Cardiac muscle cell (in vitro differentiated cells and primary cell): ENCODE measurements around the gene ADGRG3. TPM values are rescaled to one million over a fixed set of nuclear protein-coding genes. Genes with fewer than 3 reads are reported as not detected.
"Not testable (repeated sequence)": the region's sequence is repeated elsewhere in the genome, so short reads cannot be mapped to it uniquely, and the experiment has no call there.

Experiments
- DNase-seq, 2 donors: peaks; one replicate each; pipeline versions ENCODE4 v3.0.0 to v3.0.0-alpha.2; 2010 to 2017; ENCODE audit warnings: low read depth in 1 of 2, low spot score in 1 of 2
- H3K27ac ChIP-seq: fragments of 200-600 bp; sonication (generic); 2 replicates; pipeline ENCODE4 v1.5.1; 2016
- H3K27me3 ChIP-seq: fragments of 200-600 bp; sonication (generic); 2 replicates; pipeline ENCODE4 v1.6.0; 2016; ENCODE audit warnings: control low read depth
- H3K36me3 ChIP-seq: fragments of 200-600 bp; sonication (generic); 2 replicates; pipeline ENCODE4 v1.5.1; 2016; ENCODE audit warnings: control low read depth
- H3K4me1 ChIP-seq: fragments of 200-600 bp; sonication (generic); 2 replicates; pipeline ENCODE4 v1.8.1; 2017; ENCODE audit warnings: low read depth, mild to moderate bottlenecking, mixed run types
- H3K4me3 ChIP-seq: fragments of 200-600 bp; sonication (generic); 2 replicates; pipeline ENCODE4 v1.5.1; 2016; ENCODE audit warnings: mild to moderate bottlenecking
- H3K9me3 ChIP-seq: fragments of 200-600 bp; sonication (generic); 2 replicates; pipeline ENCODE4 v1.5.1; 2017; ENCODE audit warnings: low read depth, mild to moderate bottlenecking, control low read depth
- polyA plus RNA-seq: library from polyadenylated mRNA; unstranded; fragments of >200 nt; fragmentation: Nextera tagmentation; extraction: Ambion mirVana; gene quantifications from 2 replicates; pipeline ENCODE4 v1.2.1, GENCODE V29; 2016
- total RNA-seq: library from RNA; depleted of rRNA; stranded (reverse); fragments of >200 nt; gene quantifications from 2 replicates; pipeline ENCODE4 v1.2.3, GENCODE V29; 2016
- TF ChIP-seq, protein P1 (sequence below): IDR thresholded peaks from 2 replicates; pipeline ENCODE4 v1.5.1; 2012; ENCODE audit warnings: low read depth, mild to moderate bottlenecking, low read length

Gene ADGRG3
- total and polyA plus RNA-seq, 2 experiments from 2014 or later: not detected

DNA sequence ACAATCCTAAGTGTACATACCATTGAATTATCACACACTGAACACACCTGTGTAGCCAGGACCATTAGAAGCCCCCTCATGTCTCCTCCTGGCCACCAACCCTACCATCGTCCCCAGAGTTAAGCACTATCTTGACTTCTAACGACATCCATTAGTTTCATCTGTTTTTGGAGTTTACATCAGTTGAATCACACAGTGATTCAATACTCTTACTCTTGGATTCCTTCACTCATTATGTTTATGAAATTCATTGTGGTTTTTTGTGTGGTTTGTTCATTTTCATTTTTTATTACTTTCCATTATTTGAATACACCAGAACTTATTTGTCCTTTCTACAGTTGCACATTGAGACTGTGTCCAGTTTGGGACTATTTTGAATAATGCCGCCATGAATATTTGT lies 40.1 kb downstream of the ADGRG3 start:
- TF ChIP-seq, protein P1, sequence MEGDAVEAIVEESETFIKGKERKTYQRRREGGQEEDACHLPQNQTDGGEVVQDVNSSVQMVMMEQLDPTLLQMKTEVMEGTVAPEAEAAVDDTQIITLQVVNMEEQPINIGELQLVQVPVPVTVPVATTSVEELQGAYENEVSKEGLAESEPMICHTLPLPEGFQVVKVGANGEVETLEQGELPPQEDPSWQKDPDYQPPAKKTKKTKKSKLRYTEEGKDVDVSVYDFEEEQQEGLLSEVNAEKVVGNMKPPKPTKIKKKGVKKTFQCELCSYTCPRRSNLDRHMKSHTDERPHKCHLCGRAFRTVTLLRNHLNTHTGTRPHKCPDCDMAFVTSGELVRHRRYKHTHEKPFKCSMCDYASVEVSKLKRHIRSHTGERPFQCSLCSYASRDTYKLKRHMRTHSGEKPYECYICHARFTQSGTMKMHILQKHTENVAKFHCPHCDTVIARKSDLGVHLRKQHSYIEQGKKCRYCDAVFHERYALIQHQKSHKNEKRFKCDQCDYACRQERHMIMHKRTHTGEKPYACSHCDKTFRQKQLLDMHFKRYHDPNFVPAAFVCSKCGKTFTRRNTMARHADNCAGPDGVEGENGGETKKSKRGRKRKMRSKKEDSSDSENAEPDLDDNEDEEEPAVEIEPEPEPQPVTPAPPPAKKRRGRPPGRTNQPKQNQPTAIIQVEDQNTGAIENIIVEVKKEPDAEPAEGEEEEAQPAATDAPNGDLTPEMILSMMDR: no peak
- Histone ChIP-seq H3K9me3 (no peaks in the 10 kb centered on the region), H3K36me3 (no peaks in the 10 kb centered on the region), H3K4me1 (no peaks in the 10 kb centered on the region), H3K4me3 (no peak overlapping the region), H3K27ac (no peak overlapping the region), H3K27me3 (no peaks in the 10 kb centered on the region)
- no peak for DNase-seq

DNA sequence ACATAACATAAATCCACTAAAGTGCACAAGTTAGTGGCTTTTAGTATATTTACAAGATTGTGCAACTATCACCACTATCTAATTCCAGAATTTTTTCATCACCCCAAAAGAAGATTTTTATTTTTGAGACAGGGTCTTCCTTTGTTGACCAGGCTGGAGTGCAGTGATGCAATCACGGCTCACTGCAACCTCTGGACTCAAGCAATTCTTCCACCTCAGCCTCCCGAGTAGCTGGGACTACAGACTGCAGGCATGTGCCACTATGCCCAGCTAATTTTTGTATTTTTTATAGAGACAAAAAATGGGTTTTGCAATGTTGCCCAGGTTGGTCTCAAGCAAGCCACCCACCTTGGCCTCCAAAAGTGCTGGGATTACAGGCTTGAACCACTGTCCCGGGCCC lies 41.6 kb downstream of the ADGRG3 start:
- Histone ChIP-seq H3K27me3 (no peaks in the 10 kb centered on the region), H3K36me3 (no peaks in the 10 kb centered on the region), H3K27ac (no peak overlapping the region), H3K4me1 (no peaks in the 10 kb centered on the region), H3K9me3 (no peaks in the 10 kb centered on the region), H3K4me3 (no peak overlapping the region)
- TF ChIP-seq, protein P1: no peak
- DNase-seq: no peak

DNA sequence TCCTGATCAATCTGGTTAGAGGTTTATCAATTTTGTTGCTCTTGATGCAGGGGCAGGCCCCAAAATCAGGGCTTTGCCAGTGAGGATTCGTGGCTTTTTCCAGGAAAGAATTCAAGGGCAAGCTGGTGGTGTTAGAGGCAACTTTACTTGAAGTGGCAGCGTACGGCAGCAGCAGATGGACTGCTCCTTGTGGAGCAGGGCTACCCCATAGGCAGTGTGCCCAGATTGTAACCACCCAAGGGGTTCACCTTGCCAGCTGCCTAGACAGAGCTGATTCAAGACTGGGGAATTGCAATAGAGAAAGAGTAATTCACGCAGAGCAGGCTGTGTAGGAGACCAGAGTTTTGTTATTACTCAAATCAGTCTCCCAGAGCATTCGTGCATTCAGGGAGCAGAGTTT lies 43.2 kb downstream of the ADGRG3 start:
- no peaks in the 10 kb centered on the region for H3K9me3 ChIP-seq
- H3K4me1 ChIP-seq: no peaks in the 10 kb centered on the region
- no peaks in the 10 kb centered on the region for H3K27me3 ChIP-seq
- H3K4me3 ChIP-seq: no peak overlapping the region
- TF ChIP-seq, protein P1: no peak
- H3K27ac ChIP-seq: no peak overlapping the region
- DNase-seq: no peak
- no peaks in the 10 kb centered on the region for H3K36me3 ChIP-seq

DNA sequence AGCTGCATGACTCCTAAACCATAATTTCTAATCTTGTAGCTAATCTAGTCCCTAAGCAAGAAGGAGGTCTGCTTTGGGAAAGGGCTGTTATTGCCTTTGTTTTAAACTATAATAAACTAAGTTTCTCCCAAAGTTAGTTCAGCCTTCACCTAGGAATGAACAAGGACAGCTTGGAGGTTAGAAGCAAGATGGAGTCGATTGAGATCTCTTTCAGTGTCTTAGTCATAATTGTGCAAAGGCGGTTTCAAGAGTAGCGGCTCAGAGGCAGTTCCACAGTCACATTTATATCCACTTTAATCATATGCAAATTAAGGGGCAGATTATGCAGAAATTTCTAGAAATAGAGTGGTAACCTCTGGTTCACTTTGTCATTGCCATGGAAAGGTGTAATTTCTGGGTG lies 43.9 kb downstream of the ADGRG3 start:
- no peak for DNase-seq
- Histone ChIP-seq H3K36me3 (no peaks in the 10 kb centered on the region), H3K9me3 (no peaks in the 10 kb centered on the region), H3K4me1 (no peaks in the 10 kb centered on the region), H3K27me3 (no peaks in the 10 kb centered on the region), H3K27ac (no peak overlapping the region), H3K4me3 (no peak overlapping the region)
- TF ChIP-seq, protein P1: no peak

DNA sequence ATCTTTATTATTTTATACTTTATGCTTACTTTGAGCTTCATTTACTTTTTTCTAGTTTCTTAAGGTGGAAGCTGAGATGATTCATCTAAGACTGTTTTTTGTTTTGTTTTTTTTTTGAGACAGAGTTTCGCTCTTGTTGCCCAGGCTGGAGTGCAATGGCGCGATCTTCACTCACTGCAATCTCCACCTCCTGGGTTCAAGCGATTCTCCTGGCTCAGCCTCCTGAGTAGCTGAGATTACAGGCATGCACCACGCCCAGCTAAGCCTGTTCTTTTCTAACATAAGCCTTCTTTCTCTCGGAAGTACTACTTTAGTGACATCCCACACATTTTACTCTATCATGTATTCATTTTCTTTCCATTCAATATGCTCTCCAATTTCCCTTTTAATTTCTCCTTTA lies 44.5 kb downstream of the ADGRG3 start:
- not testable (repeated sequence) for H3K36me3 ChIP-seq, DNase-seq

DNA sequence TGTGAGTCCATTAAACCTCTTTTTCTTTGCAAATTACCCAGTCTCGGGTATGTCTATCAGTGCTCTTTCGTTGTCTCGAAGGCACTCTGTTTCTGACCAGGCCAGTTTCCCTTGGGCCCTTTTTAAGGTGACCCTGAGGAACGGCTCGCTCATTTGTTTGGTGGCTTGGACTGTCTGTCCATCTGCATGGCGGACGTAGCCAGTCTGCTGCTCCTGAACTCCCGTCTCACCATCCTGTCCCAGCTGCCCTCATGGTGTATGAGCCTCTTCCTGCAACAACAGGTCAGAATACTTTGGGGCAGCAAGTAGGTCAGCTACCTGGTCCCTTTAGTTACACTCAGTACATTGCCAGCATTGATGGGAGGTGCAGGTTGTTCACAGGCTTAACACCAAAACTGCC lies 45.5 kb downstream of the ADGRG3 start:
- Histone ChIP-seq H3K4me3 (no peak overlapping the region), H3K9me3 (no peaks in the 10 kb centered on the region), H3K36me3 (no peaks in the 10 kb centered on the region), H3K27me3 (no peaks in the 10 kb centered on the region), H3K27ac (no peak overlapping the region), H3K4me1 (no peaks in the 10 kb centered on the region)
- TF ChIP-seq, protein P1: no peak
- no peak for DNase-seq

More for the DNA sequence above, 44.5 kb downstream of the ADGRG3 start:
- H3K4me1 ChIP-seq, H3K9me3 ChIP-seq, H3K27me3 ChIP-seq, H3K4me3 ChIP-seq, H3K27ac ChIP-seq: not testable (repeated sequence)
